HG03575 (cell line): ENCODE measurements around the gene PCDHGB2.
"Not testable (repeated sequence)": the region's sequence is repeated elsewhere in the genome, so short reads cannot be mapped to it uniquely, and the experiment has no call there.

Source experiments
- ATAC-seq: cut with Tn5 transposase; IDR thresholded peaks from one replicate; pipeline ENCODE4 v1.9.1; 2021; ENCODE audit not compliant: unreplicated experiment, insufficient number of reproducible peaks, low FRiP score; ENCODE audit errors: extremely low read depth

Gene PCDHGB2

GRCh38 chr5:141345327-141345726 lies 14.5 kb upstream of the PCDHGB2 start:
- no peak for ATAC-seq

GRCh38 chr5:141346017-141346416 lies 13.8 kb upstream of the PCDHGB2 start:
- ATAC-seq = not testable (repeated sequence)

- no peak for ATAC-seq
These were observed 9.7 kb upstream of the PCDHGB2 start, which contains the start of gene PCDHGB1 for GRCh38 chr5:141349917-141350619. TSS of gene PCDHGB1 (plus strand) at chr5:141350099. CDS start at chr5:141350261, 162 bp downstream.

GRCh38 chr5:141351591-141351990 lies 8.2 kb upstream of the PCDHGB2 start:
- no peak for ATAC-seq

GRCh38 chr5:141354900-141355469 lies 4.8 kb upstream of the PCDHGB2 start, which contains the start of gene PCDHGA4:
TSS of gene PCDHGA4 (plus strand) at chr5:141355021. CDS start at chr5:141355108, 87 bp downstream.
- no peak for ATAC-seq

GRCh38 chr5:141355641-141356040 lies 4.2 kb upstream of the PCDHGB2 start:
- no peak for ATAC-seq

GRCh38 chr5:141356133-141356532 lies 3.7 kb upstream of the PCDHGB2 start:
- no peak for ATAC-seq

GRCh38 chr5:141356950-141357349 lies 2.8 kb upstream of the PCDHGB2 start:
- no peak for ATAC-seq

- no peak for ATAC-seq
These were observed 891 bp downstream of the PCDHGB2 start for GRCh38 chr5:141360685-141361084.

- ATAC-seq = no peak
These were observed 2.9 kb downstream of the PCDHGB2 start for GRCh38 chr5:141362719-141363118.

GRCh38 chr5:141363952-141364660 lies 4.3 kb downstream of the PCDHGB2 start, which contains the start of gene PCDHGA5:
TSS of gene PCDHGA5 (plus strand) at chr5:141364162. CDS start at chr5:141364331, 169 bp downstream.
- no peak for ATAC-seq

- no peak for ATAC-seq
These were observed 6.5 kb downstream of the PCDHGB2 start for GRCh38 chr5:141366016-141366896.

GRCh38 chr5:141369994-141370848 lies 10.4 kb downstream of the PCDHGB2 start, which contains the start of gene PCDHGB3:
TSS of gene PCDHGB3 (plus strand) at chr5:141370242. CDS start at chr5:141370395, 153 bp downstream.
- peak; percentile 63 for ATAC-seq

- no peak for ATAC-seq
These were observed 12.0 kb downstream of the PCDHGB2 start for GRCh38 chr5:141371572-141372475.

GRCh38 chr5:141373673-141374317 lies 14.0 kb downstream of the PCDHGB2 start, which contains the start of gene PCDHGA6:
TSS of gene PCDHGA6 (plus strand) at chr5:141373891. CDS start at chr5:141374084, 193 bp downstream.
- ATAC-seq = no peak

- no peak for ATAC-seq
These were observed 14.8 kb downstream of the PCDHGB2 start for GRCh38 chr5:141374627-141375026.
